ENCODE data around the gene USP6.
"Not testable (repeated sequence)": the region's sequence is repeated elsewhere in the genome, so short reads cannot be mapped to it uniquely, and the experiment has no call there.

Gene USP6

DNA sequence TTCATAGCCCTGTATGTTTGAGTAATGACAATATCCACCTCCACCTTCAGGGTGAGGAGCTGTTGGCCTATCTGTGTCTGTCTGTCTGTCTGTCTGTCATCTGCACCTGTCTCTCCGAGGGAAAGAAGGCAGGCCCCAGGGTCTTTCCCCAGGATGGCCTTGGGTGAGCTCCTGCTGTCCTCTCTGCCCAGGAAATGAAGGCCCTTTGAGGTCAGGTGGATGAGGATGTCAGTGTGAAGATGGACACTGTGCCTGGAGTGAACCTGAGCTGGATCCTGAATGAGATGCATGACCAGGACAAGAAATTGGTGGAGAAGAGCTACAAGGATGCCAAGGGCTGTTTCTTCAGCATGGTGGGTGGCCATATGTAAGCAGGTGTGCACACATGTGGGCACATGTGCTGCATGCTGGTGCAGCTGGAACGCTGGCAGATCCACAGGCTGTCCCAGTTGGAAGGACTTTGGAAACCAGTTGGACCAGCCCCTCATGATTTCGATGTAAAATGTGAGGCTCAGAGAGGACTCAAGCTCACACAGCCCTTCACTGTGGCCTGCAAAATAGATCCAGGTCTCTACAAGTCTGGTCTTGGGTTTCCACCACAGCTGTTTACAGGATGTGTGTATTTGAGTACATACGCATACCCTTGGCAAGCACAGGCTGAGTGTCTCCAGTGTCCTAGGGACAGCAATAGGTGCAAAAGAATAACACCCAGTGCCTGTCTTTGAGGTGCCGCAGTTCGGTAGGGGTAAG lies 4.8 kb downstream of the USP6 start:
- DNase-seq; H3K27ac ChIP-seq (ENCODE audit: insufficient read depth in 1 of 2, low read depth in 1 of 2, low read length in 2 of 2, poor library complexity in 1 of 2, severe bottlenecking in 2 of 2); H3K4me3 ChIP-seq (ENCODE audit: control insufficient read depth in 1 of 7, extremely low read depth in 1 of 7, insufficient read depth in 4 of 7, low read depth in 2 of 7, low read length in 6 of 7); POLR2A ChIA-PET; H3K36me3 ChIP-seq (ENCODE audit: control insufficient read depth in 4 of 4, insufficient read depth in 4 of 4, low read length in 3 of 4): not testable (repeated sequence)
- CTCF ChIA-PET, result interaction anchor here (1.2 kb wide), 1 partner anchor 22 kb away, joined by 3 read pairs; no protein-coding TSS in a partner anchor
- Histone ChIP-seq H3K27me3 (replicated peaks in 2 of 5; ENCODE audit: control insufficient read depth in 4 of 5, insufficient read depth in 5 of 5, low read length in 4 of 5) (peaks cover 0 to 53% (median 19%) of the 10 kb centered on the region in 5 experiments), H3K9me3 (ENCODE audit: control extremely low read depth in 1 of 5, control insufficient read depth in 4 of 5, insufficient read depth in 2 of 5, low read depth in 1 of 5, low read length in 4 of 5) (peaks cover 0 to 25% (median 12%) of the 10 kb centered on the region in 5 experiments), H3K4me1 (ENCODE audit: control extremely low read depth in 1 of 4, control insufficient read depth in 4 of 4, insufficient read depth in 4 of 4, low read length in 3 of 4) (peaks cover 0 to 17% (median 6%) of the 10 kb centered on the region in 4 experiments)
- WGBS (ENCODE audit: insufficient coverage), result 97% methylated on average over 5 of the region's 6 CpGs

- no peak for DNase-seq
- ChIA-PET POLR2A (no interaction called here), CTCF (interaction anchor here (1.2 kb wide), 2 partner anchors 7 to 23 kb away, joined by 3 read pairs; no protein-coding TSS in a partner anchor)
- H3K4me1 ChIP-seq (ENCODE audit: control extremely low read depth in 1 of 4, control insufficient read depth in 4 of 4, insufficient read depth in 4 of 4, low read length in 3 of 4), result peaks cover 0 to 16% (median 6%) of the 10 kb centered on the region in 4 experiments
- peaks cover 0 to 6% (median 2%) of the 10 kb centered on the region in 4 experiments for H3K36me3 ChIP-seq (ENCODE audit: control insufficient read depth in 4 of 4, insufficient read depth in 4 of 4, low read length in 3 of 4)
- 93% methylated on average over 12 of the region's 16 CpGs for WGBS (ENCODE audit: insufficient coverage)
- H3K27ac ChIP-seq (ENCODE audit: insufficient read depth in 1 of 2, low read depth in 1 of 2, low read length in 2 of 2, poor library complexity in 1 of 2, severe bottlenecking in 2 of 2), result no peak overlapping the region
- H3K27me3 ChIP-seq (replicated peaks in 2 of 5; ENCODE audit: control insufficient read depth in 4 of 5, insufficient read depth in 5 of 5, low read length in 4 of 5), result peaks cover 0 to 46% (median 18%) of the 10 kb centered on the region in 5 experiments
- H3K4me3 ChIP-seq (ENCODE audit: control insufficient read depth in 1 of 7, extremely low read depth in 1 of 7, insufficient read depth in 4 of 7, low read depth in 2 of 7, low read length in 6 of 7), result no peak overlapping the region
- peaks cover 0 to 20% (median 6%) of the 10 kb centered on the region in 5 experiments for H3K9me3 ChIP-seq (ENCODE audit: control extremely low read depth in 1 of 5, control insufficient read depth in 4 of 5, insufficient read depth in 2 of 5, low read depth in 1 of 5, low read length in 4 of 5)
Observed at GRCh38 chr17:5121186-5121841, 5.5 kb downstream of the USP6 start.

DNA sequence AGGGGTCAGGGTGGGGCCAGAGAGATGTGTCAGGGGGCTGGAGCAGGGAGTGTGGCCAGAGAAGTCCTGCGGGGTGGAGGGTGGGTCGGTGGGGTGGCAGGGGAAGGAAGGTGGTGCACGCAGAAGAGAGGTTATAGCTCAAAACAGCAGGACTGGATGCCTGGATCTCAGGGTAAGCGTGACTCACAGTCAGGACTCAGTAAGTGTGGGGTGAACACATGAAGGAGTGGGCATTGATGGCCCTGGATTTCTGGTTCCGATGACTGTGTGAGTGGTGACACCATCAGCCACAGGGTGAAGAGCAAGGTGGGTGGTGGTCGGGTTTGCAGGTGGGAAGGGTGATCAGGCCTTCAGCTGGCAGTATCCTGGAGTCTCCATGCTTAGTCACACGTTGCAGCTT lies 6.2 kb downstream of the USP6 start:
- DNase-seq; H3K27ac ChIP-seq (ENCODE audit: insufficient read depth in 1 of 2, low read depth in 1 of 2, low read length in 2 of 2, poor library complexity in 1 of 2, severe bottlenecking in 2 of 2); POLR2A ChIA-PET; H3K36me3 ChIP-seq (ENCODE audit: control insufficient read depth in 4 of 4, insufficient read depth in 4 of 4, low read length in 3 of 4): not testable (repeated sequence)
- WGBS (ENCODE audit: insufficient coverage), result 92% methylated on average over 6 of the region's 7 CpGs
- peaks cover 0 to 39% (median 17%) of the 10 kb centered on the region in 5 experiments for H3K27me3 ChIP-seq (replicated peaks in 2 of 5; ENCODE audit: control insufficient read depth in 4 of 5, insufficient read depth in 5 of 5, low read length in 4 of 5)
- H3K4me3 ChIP-seq (ENCODE audit: control insufficient read depth in 1 of 7, extremely low read depth in 1 of 7, insufficient read depth in 4 of 7, low read depth in 2 of 7, low read length in 6 of 7), result peak overlapping the region in 1 of 7 experiments; percentile 61
- peaks cover 0 to 13% (median 4%) of the 10 kb centered on the region in 5 experiments for H3K9me3 ChIP-seq (ENCODE audit: control extremely low read depth in 1 of 5, control insufficient read depth in 4 of 5, insufficient read depth in 2 of 5, low read depth in 1 of 5, low read length in 4 of 5)
- peaks cover 0 to 11% (median 6%) of the 10 kb centered on the region in 4 experiments for H3K4me1 ChIP-seq (ENCODE audit: control extremely low read depth in 1 of 4, control insufficient read depth in 4 of 4, insufficient read depth in 4 of 4, low read length in 3 of 4)
- CTCF ChIA-PET, result interaction anchor here (1.2 kb wide), 1 partner anchor 8 kb away, joined by 3 read pairs; no protein-coding TSS in a partner anchor

GRCh38 chr17:5122586-5123342 lies 6.9 kb downstream of the USP6 start:
- peaks cover 0 to 11% (median 4%) of the 10 kb centered on the region in 5 experiments for H3K9me3 ChIP-seq (ENCODE audit: control extremely low read depth in 1 of 5, control insufficient read depth in 4 of 5, insufficient read depth in 2 of 5, low read depth in 1 of 5, low read length in 4 of 5)
- POLR2A ChIA-PET, result no interaction called here
- DNase-seq, result peak; percentile 16 to 66 (median 43)
- peaks cover 0 to 34% (median 13%) of the 10 kb centered on the region in 5 experiments for H3K27me3 ChIP-seq (replicated peaks in 2 of 5; ENCODE audit: control insufficient read depth in 4 of 5, insufficient read depth in 5 of 5, low read length in 4 of 5)
- H3K4me1 ChIP-seq (ENCODE audit: control extremely low read depth in 1 of 4, control insufficient read depth in 4 of 4, insufficient read depth in 4 of 4, low read length in 3 of 4), result peaks cover 0 to 11% (median 6%) of the 10 kb centered on the region in 4 experiments
- CTCF ChIA-PET, result interaction anchor here (1.0 to 1.2 kb wide), 2 partner anchors 9 to 36 kb away, joined by 3 read pairs; no protein-coding TSS in a partner anchor
- no peak overlapping the region for H3K27ac ChIP-seq (ENCODE audit: insufficient read depth in 1 of 2, low read depth in 1 of 2, low read length in 2 of 2, poor library complexity in 1 of 2, severe bottlenecking in 2 of 2)
- peaks cover 0 to 6% (median 2%) of the 10 kb centered on the region in 4 experiments for H3K36me3 ChIP-seq (ENCODE audit: control insufficient read depth in 4 of 4, insufficient read depth in 4 of 4, low read length in 3 of 4)
- peak overlapping the region; percentile 10 to 74 (median 50) for H3K4me3 ChIP-seq (ENCODE audit: control insufficient read depth in 1 of 7, extremely low read depth in 1 of 7, insufficient read depth in 4 of 7, low read depth in 2 of 7, low read length in 6 of 7)
- 4% methylated on average over 45 of the region's 75 CpGs for WGBS (ENCODE audit: insufficient coverage)

- peak overlapping the region in 2 of 7 experiments; percentile 61 to 74 for H3K4me3 ChIP-seq (ENCODE audit: control insufficient read depth in 1 of 7, extremely low read depth in 1 of 7, insufficient read depth in 4 of 7, low read depth in 2 of 7, low read length in 6 of 7)
- peaks cover 0 to 28% (median 13%) of the 10 kb centered on the region in 5 experiments for H3K27me3 ChIP-seq (replicated peaks in 2 of 5; ENCODE audit: control insufficient read depth in 4 of 5, insufficient read depth in 5 of 5, low read length in 4 of 5)
- H3K9me3 ChIP-seq (ENCODE audit: control extremely low read depth in 1 of 5, control insufficient read depth in 4 of 5, insufficient read depth in 2 of 5, low read depth in 1 of 5, low read length in 4 of 5), result peaks cover 0 to 5% (median under 1%) of the 10 kb centered on the region in 5 experiments
- WGBS (ENCODE audit: insufficient coverage), result 51% methylated on average over 39 of the region's 53 CpGs
- ChIA-PET POLR2A (no interaction called here), CTCF (interaction anchor here (1.0 kb wide), 1 partner anchor 37 kb away, joined by 3 read pairs; no protein-coding TSS in a partner anchor)
- DNase-seq, result no peak
- no peak overlapping the region for H3K27ac ChIP-seq (ENCODE audit: insufficient read depth in 1 of 2, low read depth in 1 of 2, low read length in 2 of 2, poor library complexity in 1 of 2, severe bottlenecking in 2 of 2)
- peaks cover 0 to 1% (median under 1%) of the 10 kb centered on the region in 4 experiments for H3K36me3 ChIP-seq (ENCODE audit: control insufficient read depth in 4 of 4, insufficient read depth in 4 of 4, low read length in 3 of 4)
- H3K4me1 ChIP-seq (ENCODE audit: control extremely low read depth in 1 of 4, control insufficient read depth in 4 of 4, insufficient read depth in 4 of 4, low read length in 3 of 4), result peaks cover 0 to 11% (median 6%) of the 10 kb centered on the region in 4 experiments
Observed at GRCh38 chr17:5123343-5124124, 7.7 kb downstream of the USP6 start.

DNA sequence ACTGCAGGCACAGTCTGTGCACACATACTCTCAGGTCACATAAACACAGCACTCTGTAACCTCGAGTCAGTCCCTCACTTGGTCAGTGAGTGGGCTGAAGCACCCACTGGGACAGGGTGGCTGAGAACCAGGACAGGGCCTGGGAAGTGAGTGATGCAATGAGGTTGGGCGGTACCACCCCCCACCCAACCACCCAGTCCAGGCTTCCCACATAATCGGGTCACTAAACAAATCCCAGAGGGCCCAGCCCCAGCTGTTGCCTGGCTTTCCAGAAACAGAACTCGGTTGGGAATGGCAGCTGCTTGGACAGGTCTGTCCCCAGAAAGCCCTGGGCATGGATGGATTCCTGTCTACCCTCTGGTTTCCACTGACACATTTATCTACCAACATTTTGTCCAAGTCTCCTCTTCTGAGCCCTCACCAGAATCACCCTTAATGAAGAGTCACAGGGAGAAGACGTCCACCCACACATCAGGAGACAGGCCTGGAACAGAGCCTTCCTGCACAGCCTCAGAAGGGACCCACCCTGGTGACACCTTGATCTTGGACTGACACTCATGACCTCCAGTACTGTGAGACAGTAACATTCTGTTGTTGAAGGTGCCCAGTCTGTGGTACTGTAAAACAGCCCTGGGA lies 8.4 kb downstream of the USP6 start:
- H3K27me3 ChIP-seq (replicated peaks in 2 of 5; ENCODE audit: control insufficient read depth in 4 of 5, insufficient read depth in 5 of 5, low read length in 4 of 5), result peaks cover 0 to 28% (median 13%) of the 10 kb centered on the region in 5 experiments

More for the DNA sequence above, 8.4 kb downstream of the USP6 start:
- POLR2A ChIA-PET; H3K9me3 ChIP-seq (ENCODE audit: control extremely low read depth in 1 of 5, control insufficient read depth in 4 of 5, insufficient read depth in 2 of 5, low read depth in 1 of 5, low read length in 4 of 5); DNase-seq; H3K27ac ChIP-seq (ENCODE audit: insufficient read depth in 1 of 2, low read depth in 1 of 2, low read length in 2 of 2, poor library complexity in 1 of 2, severe bottlenecking in 2 of 2); H3K36me3 ChIP-seq (ENCODE audit: control insufficient read depth in 4 of 4, insufficient read depth in 4 of 4, low read length in 3 of 4); CTCF ChIA-PET; H3K4me3 ChIP-seq (ENCODE audit: control insufficient read depth in 1 of 7, extremely low read depth in 1 of 7, insufficient read depth in 4 of 7, low read depth in 2 of 7, low read length in 6 of 7): not testable (repeated sequence)
- peaks cover 0 to 11% (median 6%) of the 10 kb centered on the region in 4 experiments for H3K4me1 ChIP-seq (ENCODE audit: control extremely low read depth in 1 of 4, control insufficient read depth in 4 of 4, insufficient read depth in 4 of 4, low read length in 3 of 4)
- 100% methylated on average over 4 of the region's 5 CpGs for WGBS (ENCODE audit: insufficient coverage)
